ENCODE measurements around the gene CRELD2.

Gene CRELD2

DNA sequence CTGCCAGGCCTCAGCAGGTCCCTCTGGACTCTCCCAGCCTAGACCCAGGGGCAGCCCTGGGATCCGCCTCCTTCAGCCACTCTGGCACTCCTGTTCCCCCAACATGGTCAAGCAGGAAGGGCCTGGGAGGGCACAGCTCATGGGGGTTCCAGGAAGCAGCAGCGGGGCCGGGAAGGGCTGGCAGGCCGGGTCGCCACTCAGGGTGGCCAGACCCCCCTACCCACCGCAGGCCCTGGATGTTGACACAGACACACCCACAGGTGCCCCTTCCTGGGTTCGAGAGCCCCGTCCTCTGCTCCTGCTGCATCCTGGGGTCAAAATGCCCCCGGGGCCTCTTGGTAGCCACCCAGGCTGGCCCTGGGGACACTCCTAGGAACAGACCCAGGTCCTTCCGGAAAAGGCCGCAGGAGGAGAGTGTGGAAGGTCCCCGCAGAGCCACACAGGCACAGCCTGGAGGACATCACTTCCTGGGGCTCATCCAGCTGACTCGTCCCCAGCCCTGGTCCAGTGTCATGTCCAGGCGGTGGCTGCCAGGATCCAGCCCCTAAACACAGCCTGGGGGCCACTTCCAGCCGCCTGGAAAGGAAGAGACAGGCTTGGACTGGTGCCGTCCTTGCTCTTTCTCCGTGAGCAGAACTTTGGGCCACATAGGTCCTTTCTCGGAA is 35.4 kb downstream of the CRELD2 start:
- Histone ChIP-seq H3K27me3 (replicated peaks) (no peaks in the 10 kb centered on the region), H3K36me3 (replicated peaks) (no peaks in the 10 kb centered on the region), H3K27ac (no peak overlapping the region), H3K4me3 (ENCODE audit: low read depth, low read length) (no peak overlapping the region)
- in situ Hi-C loops (cut with HindIII; ENCODE audit: low pct_ligation_motif_present, low sequenced_read_pairs): no loop called here
- no peak for DNase-seq
- TF ChIP-seq, protein P1, sequence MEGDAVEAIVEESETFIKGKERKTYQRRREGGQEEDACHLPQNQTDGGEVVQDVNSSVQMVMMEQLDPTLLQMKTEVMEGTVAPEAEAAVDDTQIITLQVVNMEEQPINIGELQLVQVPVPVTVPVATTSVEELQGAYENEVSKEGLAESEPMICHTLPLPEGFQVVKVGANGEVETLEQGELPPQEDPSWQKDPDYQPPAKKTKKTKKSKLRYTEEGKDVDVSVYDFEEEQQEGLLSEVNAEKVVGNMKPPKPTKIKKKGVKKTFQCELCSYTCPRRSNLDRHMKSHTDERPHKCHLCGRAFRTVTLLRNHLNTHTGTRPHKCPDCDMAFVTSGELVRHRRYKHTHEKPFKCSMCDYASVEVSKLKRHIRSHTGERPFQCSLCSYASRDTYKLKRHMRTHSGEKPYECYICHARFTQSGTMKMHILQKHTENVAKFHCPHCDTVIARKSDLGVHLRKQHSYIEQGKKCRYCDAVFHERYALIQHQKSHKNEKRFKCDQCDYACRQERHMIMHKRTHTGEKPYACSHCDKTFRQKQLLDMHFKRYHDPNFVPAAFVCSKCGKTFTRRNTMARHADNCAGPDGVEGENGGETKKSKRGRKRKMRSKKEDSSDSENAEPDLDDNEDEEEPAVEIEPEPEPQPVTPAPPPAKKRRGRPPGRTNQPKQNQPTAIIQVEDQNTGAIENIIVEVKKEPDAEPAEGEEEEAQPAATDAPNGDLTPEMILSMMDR (IDR thresholded peaks at IDR 0.05; ENCODE audit: low read depth, low read length, missing control alignments): no peak

DNA sequence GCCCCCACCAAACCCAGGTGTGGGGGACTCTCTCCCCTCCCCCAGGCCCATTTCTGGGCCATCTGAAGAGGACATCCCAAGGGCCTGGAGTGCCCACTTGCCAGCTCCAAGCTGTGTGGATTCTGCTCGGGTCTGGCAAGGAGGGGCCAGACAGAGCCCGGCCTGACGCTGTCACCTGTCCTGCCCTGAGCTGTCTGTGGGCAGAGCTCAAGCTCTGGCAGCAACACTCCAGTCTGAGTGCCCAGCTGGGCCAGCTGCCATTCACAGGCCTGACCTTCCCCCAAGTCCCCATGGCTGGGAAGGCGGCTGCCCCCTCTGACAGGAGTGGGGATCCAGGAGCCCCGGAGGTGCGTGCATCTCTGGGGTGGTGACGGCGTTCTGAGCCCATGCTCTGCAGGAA is 35.9 kb downstream of the CRELD2 start:
- Histone ChIP-seq H3K36me3 (replicated peaks) (no peaks in the 10 kb centered on the region), H3K27me3 (replicated peaks) (no peaks in the 10 kb centered on the region), H3K27ac (no peak overlapping the region), H3K4me3 (ENCODE audit: low read depth, low read length) (no peak overlapping the region)
- DNase-seq: no peak
- in situ Hi-C loops (cut with HindIII; ENCODE audit: low pct_ligation_motif_present, low sequenced_read_pairs): no loop called here
- TF ChIP-seq, protein P1 (IDR thresholded peaks at IDR 0.05; ENCODE audit: low read depth, low read length, missing control alignments): no peak

DNA sequence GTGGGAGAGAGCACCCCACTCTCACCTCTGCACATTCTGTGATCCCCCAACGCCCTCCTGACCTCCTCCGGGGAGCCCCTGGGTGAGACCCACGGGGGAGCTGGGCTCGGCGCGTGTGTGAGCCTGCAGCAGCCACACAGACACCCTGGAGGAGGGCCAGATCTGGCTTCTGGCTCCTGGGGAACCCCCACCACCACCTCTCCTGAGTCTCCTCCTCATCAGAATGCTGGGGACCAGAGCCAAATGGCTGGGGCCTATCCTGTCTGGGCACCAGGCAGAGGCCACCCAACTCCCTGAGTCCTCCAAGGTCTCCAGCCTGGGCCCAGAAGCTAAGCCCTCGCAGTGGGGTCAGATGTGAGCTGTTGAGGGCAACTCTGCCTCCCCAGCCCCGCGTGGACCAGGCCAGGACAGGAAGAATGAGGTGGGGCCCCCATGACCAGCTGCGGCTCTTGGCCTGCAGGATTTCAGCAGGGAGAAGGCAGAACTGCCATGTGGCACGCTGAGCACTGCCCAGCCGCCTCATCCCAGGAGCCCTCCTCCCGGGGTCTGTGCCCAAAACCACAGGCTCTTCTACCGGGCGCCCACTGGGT is 36.7 kb downstream of the CRELD2 start:
- DNase-seq: no peak
- in situ Hi-C loops (cut with HindIII; ENCODE audit: low pct_ligation_motif_present, low sequenced_read_pairs): no loop called here
- no peaks in the 10 kb centered on the region for H3K36me3 ChIP-seq (replicated peaks)
- TF ChIP-seq, protein P1 (IDR thresholded peaks at IDR 0.05; ENCODE audit: low read depth, low read length, missing control alignments): no peak
- H3K4me3 ChIP-seq (ENCODE audit: low read depth, low read length): no peak overlapping the region
- no peaks in the 10 kb centered on the region for H3K27me3 ChIP-seq (replicated peaks)
- H3K27ac ChIP-seq: no peak overlapping the region

DNA sequence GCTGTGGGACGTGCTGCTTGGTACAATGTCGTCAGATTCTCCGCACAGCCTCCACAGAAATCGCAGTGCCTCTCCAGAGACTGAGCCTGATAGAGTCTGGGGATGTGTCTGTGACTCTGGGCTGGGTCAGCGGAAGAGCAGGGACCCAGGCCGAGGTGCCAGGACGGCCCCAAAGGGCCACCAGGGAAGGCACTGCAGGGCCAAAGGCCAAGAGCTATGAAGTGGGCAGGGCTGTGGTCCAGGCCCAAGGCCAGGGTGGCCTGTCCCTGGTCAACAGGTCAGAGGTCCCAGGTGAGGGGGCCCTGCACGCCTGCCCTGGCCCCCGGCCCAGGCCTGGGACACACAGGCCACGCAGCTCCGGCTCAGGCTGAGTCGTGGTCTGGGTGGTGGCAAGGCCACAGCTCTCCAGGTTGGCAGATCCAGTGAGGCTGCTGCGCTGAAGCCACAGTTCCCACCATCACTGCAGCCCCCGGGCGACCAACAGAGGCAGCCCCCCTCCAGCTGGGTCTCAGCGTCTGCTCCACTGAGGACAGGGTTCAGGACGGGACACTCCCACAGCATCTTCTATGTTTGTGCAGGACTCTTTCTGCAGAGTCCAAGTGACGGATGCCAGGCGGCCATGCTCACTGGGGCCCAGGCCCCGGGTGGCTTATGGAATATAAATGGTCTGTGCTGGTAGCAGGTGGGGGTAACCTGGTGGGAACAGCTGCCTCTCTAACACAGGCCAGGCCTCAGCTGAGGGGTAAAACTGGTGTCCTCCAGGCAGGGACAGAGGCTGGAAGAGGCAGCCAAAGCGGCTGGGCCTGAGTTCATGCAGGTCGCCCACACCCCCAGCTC is 37.4 kb downstream of the CRELD2 start:
- in situ Hi-C loops (cut with HindIII; ENCODE audit: low pct_ligation_motif_present, low sequenced_read_pairs): no loop called here
- Histone ChIP-seq H3K27me3 (replicated peaks) (no peaks in the 10 kb centered on the region), H3K4me3 (ENCODE audit: low read depth, low read length) (no peak overlapping the region), H3K36me3 (replicated peaks) (no peaks in the 10 kb centered on the region), H3K27ac (no peak overlapping the region)
- TF ChIP-seq, protein P1 (IDR thresholded peaks at IDR 0.05; ENCODE audit: low read depth, low read length, missing control alignments): no peak
- no peak for DNase-seq

DNA sequence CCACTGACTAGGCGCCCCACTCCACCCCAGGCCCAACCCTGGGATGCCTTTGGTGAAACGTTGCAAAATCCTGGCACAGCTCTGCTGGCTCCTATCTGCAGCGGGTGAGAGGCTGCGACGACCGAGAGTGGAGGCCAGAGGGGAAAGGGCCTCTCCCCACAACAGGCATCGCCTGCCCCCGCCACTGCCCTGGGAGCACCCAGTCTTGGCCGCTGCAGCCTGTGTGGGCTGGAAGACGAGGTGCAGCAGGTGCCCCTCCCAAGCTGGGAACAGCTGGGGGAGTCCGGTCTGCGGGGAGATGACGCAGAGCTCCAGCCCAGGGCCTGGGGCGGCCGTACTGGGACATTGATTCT is 38.0 kb downstream of the CRELD2 start:
- Histone ChIP-seq H3K27me3 (replicated peaks) (no peaks in the 10 kb centered on the region), H3K4me3 (ENCODE audit: low read depth, low read length) (no peak overlapping the region), H3K27ac (no peak overlapping the region), H3K36me3 (replicated peaks) (no peaks in the 10 kb centered on the region)
- no peak for DNase-seq
- in situ Hi-C loops (cut with HindIII; ENCODE audit: low pct_ligation_motif_present, low sequenced_read_pairs): no loop called here
- TF ChIP-seq, protein P1 (IDR thresholded peaks at IDR 0.05; ENCODE audit: low read depth, low read length, missing control alignments): no peak

All from brain microvascular endothelial cell (primary cell).